Smooth muscle cell (in vitro differentiated cells): ENCODE measurements around the gene RABGAP1L. TPM values are rescaled to one million over a fixed set of nuclear protein-coding genes. Genes with fewer than 3 reads are reported as not detected.
A peak's percentile ranks its signal among the peaks of the same experiment; 100 is the strongest.

Source experiments
- DNase-seq: peaks from one replicate; lab custom pipeline; 2025; ENCODE audit not compliant: unreplicated experiment; lab: John Stamatoyannopoulos, UW
- H2AFZ ChIP-seq: fragments of 200-600 bp; sonication (generic); 2 replicates; pipeline ENCODE4 v1.6.0; 2016; ENCODE audit warnings: antibody characterized with exemption, low read depth, mild to moderate bottlenecking
- H3F3A ChIP-seq: fragments of 200-600 bp; sonication (generic); 2 replicates; pipeline ENCODE4 v1.6.0; 2017; ENCODE audit warnings: antibody characterized with exemption, low read depth
- H3K27ac ChIP-seq: fragments of 200-600 bp; sonication (generic); 2 replicates; pipeline ENCODE4 v1.5.1; 2016; ENCODE audit warnings: low read depth, mild to moderate bottlenecking
- H3K27me3 ChIP-seq: fragments of 200-600 bp; sonication (generic); 2 replicates; pipeline ENCODE4 v1.6.1; 2016; ENCODE audit warnings: low read depth, mild to moderate bottlenecking
- H3K36me3 ChIP-seq: fragments of 200-600 bp; sonication (generic); 2 replicates; pipeline ENCODE4 v1.5.1; 2016; ENCODE audit warnings: low read depth
- H3K4me1 ChIP-seq: fragments of 200-600 bp; sonication (generic); 2 replicates; pipeline ENCODE4 v1.5.1; 2016; ENCODE audit warnings: low read depth
- H3K4me2 ChIP-seq: fragments of 200-600 bp; sonication (generic); 2 replicates; pipeline ENCODE4 v1.6.0; 2016; ENCODE audit warnings: mild to moderate bottlenecking
- H3K4me3 ChIP-seq: fragments of 200-600 bp; sonication (generic); 2 replicates; pipeline ENCODE4 v1.5.1; 2016; ENCODE audit warnings: mild to moderate bottlenecking
- H3K79me2 ChIP-seq: fragments of 200-600 bp; sonication (generic); 2 replicates; pipeline ENCODE4 v1.6.0; 2016; ENCODE audit warnings: low read depth, mild to moderate bottlenecking
- H3K9ac ChIP-seq: fragments of 200-600 bp; sonication (generic); 2 replicates; pipeline ENCODE4 v1.6.0; 2016; ENCODE audit warnings: low read depth
- H3K9me3 ChIP-seq: fragments of 200-600 bp; sonication (generic); replicated peaks from 2 replicates; pipeline ENCODE4 v1.5.1; 2016; ENCODE audit warnings: low read depth
- H4K20me1 ChIP-seq: fragments of 200-600 bp; sonication (generic); 2 replicates; pipeline ENCODE4 v1.6.0; 2016; ENCODE audit warnings: low read depth
- WGBS: methylation state at CpG from one replicate; pipeline ENCODE4 v1.1.7; 2016; ENCODE audit warnings: low lambda C conversion rate; 5-methylcytosine and 5-hydroxymethylcytosine counted together
- polyA plus RNA-seq: library from polyadenylated mRNA; unstranded; fragments of >200 nt; fragmentation: Nextera tagmentation; extraction: Ambion mirVana; gene quantifications from 2 replicates; pipeline ENCODE4 v1.2.1, GENCODE V29; 2016
- total RNA-seq: library from RNA; depleted of rRNA; stranded (reverse); fragments of >200 nt; gene quantifications from 2 replicates; pipeline ENCODE4 v1.2.3, GENCODE V29; 2014
- TF ChIP-seq, protein P1 (sequence below): fragments of 200-600 bp; sonication (generic); IDR thresholded peaks from 2 replicates; pipeline ENCODE4 v1.5.1; 2017; ENCODE audit warnings: borderline replicate concordance, mild to moderate bottlenecking, antibody characterized with exemption; ENCODE audit not compliant: insufficient read depth, poor library complexity, severe bottlenecking

Gene RABGAP1L
- total and polyA plus RNA-seq, 2 experiments from 2014 or later: 4.8 to 24.7 TPM

DNA sequence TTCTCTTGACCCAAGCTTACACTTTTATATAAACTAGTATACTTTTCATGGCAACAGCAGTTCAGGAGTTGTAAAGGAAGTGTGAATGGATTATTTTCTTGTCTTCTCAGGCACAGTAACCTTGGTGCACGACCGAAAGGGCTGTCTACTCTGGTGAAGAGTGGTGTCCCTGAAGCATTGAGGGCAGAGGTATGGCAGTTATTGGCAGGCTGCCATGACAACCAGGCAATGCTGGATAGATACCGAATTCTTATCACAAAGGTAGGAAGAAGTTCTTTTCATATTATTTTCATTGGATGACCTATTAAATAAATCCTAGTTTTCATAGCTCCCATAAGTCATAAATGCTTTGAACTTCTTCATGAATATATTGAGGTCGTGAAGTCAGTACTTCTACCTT is 234.6 kb downstream of the RABGAP1L start:
- Histone ChIP-seq H3K27me3 (no peaks in the 10 kb centered on the region), H3K9ac (no peak overlapping the region), H3K27ac (no peak overlapping the region), H2AFZ (no peak overlapping the region), H3K36me3 (no peaks in the 10 kb centered on the region), H3K79me2 (no peaks in the 10 kb centered on the region), H4K20me1 (no peaks in the 10 kb centered on the region), H3F3A (no peaks in the 10 kb centered on the region), H3K4me1 (no peaks in the 10 kb centered on the region), H3K4me2 (no peak overlapping the region), H3K4me3 (no peak overlapping the region), H3K9me3 (no peaks in the 10 kb centered on the region)
- TF ChIP-seq, protein P1, sequence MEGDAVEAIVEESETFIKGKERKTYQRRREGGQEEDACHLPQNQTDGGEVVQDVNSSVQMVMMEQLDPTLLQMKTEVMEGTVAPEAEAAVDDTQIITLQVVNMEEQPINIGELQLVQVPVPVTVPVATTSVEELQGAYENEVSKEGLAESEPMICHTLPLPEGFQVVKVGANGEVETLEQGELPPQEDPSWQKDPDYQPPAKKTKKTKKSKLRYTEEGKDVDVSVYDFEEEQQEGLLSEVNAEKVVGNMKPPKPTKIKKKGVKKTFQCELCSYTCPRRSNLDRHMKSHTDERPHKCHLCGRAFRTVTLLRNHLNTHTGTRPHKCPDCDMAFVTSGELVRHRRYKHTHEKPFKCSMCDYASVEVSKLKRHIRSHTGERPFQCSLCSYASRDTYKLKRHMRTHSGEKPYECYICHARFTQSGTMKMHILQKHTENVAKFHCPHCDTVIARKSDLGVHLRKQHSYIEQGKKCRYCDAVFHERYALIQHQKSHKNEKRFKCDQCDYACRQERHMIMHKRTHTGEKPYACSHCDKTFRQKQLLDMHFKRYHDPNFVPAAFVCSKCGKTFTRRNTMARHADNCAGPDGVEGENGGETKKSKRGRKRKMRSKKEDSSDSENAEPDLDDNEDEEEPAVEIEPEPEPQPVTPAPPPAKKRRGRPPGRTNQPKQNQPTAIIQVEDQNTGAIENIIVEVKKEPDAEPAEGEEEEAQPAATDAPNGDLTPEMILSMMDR: no peak
- WGBS: 94% methylated on average over 4 of the region's 4 CpGs
- no peak for DNase-seq

DNA sequence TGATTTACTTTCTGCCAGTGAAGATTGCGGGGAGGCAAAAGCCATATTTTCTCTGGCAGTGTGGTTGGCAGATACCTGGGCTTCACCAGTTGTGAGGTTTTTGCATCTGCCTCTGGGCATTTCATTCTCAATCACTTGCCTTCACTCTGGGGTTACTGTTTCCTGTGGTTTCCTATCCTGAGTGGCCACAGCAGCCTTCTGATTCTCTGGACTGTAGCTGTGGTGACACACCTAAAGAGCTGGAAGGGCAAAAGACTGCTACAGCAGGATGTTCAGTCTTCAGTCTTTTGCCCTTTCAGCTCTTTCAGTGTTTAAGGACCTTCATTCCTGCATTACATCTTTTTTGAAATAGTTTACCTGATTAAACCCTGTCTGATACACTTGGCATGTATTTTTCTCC is 237.9 kb downstream of the RABGAP1L start:
- Histone ChIP-seq H3K27me3 (no peaks in the 10 kb centered on the region), H3K4me3 (no peak overlapping the region), H2AFZ (peak overlapping the region; percentile 17), H3K4me2 (peak overlapping the region; percentile 23), H3K79me2 (no peaks in the 10 kb centered on the region), H3K9me3 (no peaks in the 10 kb centered on the region), H3K36me3 (no peaks in the 10 kb centered on the region), H3K27ac (peak overlapping the region; percentile 75), H3K9ac (peak overlapping the region; percentile 39), H3F3A (no peaks in the 10 kb centered on the region), H3K4me1 (no peaks in the 10 kb centered on the region), H4K20me1 (no peaks in the 10 kb centered on the region)
- WGBS: 95% methylated on average over 1 of the region's 1 CpG
- no peak for DNase-seq
- TF ChIP-seq, protein P1: no peak

DNA sequence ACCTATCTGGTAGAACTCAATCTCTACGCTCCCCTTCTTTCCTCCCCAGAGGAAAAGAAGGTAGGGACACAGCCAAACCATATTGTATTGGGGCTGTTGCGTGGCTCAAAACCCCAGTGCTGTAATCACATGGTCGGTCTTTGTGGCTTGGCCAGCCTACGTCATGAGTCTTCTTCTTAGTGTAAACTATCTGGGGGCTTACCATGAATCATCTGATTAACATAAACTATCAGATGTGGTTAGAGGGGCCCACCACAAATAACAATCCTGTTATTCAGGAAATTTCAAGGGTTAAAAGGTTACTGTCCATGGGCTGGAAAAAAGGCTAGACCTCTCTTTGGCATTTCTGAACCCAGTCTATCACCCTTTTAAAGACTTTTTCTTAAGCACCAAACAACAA is 238.9 kb downstream of the RABGAP1L start:
- H3K9me3 ChIP-seq: no peaks in the 10 kb centered on the region
- 50% methylated on average over 4 of the region's 4 CpGs for WGBS

GRCh38 chr1:174399211-174399610 is 239.9 kb downstream of the RABGAP1L start:
- H3K4me2 ChIP-seq: no peak overlapping the region
- no peak overlapping the region for H3K27ac ChIP-seq
- H3K9ac ChIP-seq: no peak overlapping the region
- DNase-seq: no peak
- H3F3A ChIP-seq: no peaks in the 10 kb centered on the region
- no peaks in the 10 kb centered on the region for H3K4me1 ChIP-seq
- H3K27me3 ChIP-seq: no peaks in the 10 kb centered on the region
- no peaks in the 10 kb centered on the region for H3K79me2 ChIP-seq
- H3K4me3 ChIP-seq: no peak overlapping the region
- no peaks in the 10 kb centered on the region for H4K20me1 ChIP-seq
- TF ChIP-seq, protein P1: no peak
- H2AFZ ChIP-seq: no peak overlapping the region
- H3K36me3 ChIP-seq: no peaks in the 10 kb centered on the region
- no peaks in the 10 kb centered on the region for H3K9me3 ChIP-seq
- 94% methylated on average over 1 of the region's 1 CpG for whole genome bisulfite sequencing

More for the DNA sequence above, 238.9 kb downstream of the RABGAP1L start:
- Histone ChIP-seq H3K79me2 (no peaks in the 10 kb centered on the region), H3F3A (no peaks in the 10 kb centered on the region), H3K27ac (peak overlapping the region; percentile 75), H4K20me1 (no peaks in the 10 kb centered on the region), H3K9ac (peak overlapping the region; percentile 39), H3K4me1 (no peaks in the 10 kb centered on the region), H3K4me3 (no peak overlapping the region), H3K27me3 (no peaks in the 10 kb centered on the region), H2AFZ (no peak overlapping the region), H3K4me2 (peak overlapping the region; percentile 45), H3K36me3 (no peaks in the 10 kb centered on the region)
- no peak for DNase-seq
- TF ChIP-seq, protein P1: no peak
